HCT116 (cell line): Measurements from ENCODE around the gene CROT. TPM values are rescaled to one million over a fixed set of nuclear protein-coding genes. Genes with fewer than 3 reads are reported as not detected.
A peak's percentile ranks its signal among the peaks of the same experiment; 100 is the strongest.

Experiments
- ATAC-seq: fragments of 200-7000 bp; cut with Tn5 transposase; 2 replicates; pipeline ENCODE4 v1.9.1; 2020; ENCODE audit warnings: mild to moderate bottlenecking, moderate library complexity
- BruUV-seq: library from RNA; stranded (reverse); fragments of 400-500 nt; replicated peaks from 2 replicates; lab custom pipeline; 2021; lab: Mats Ljungman, UMichigan
- CTCF ChIA-PET: fragments of 300-600 bp; sonication (Branson Sonifier 250); formaldehyde crosslinking; loops from one replicate; lab custom pipeline; 2021; ENCODE audit warnings: antibody characterized with exemption; lab: Charles Lee
- POLR2A ChIA-PET: fragments of 300-600, 350-600 bp; sonication (Branson Sonifier 250); formaldehyde crosslinking; loops from one replicate; lab custom pipeline; 2021; ENCODE audit warnings: antibody characterized with exemption; lab: Charles Lee
- RAD21 ChIA-PET, 2 experiments: fragments of 300-600 bp; sonication (Branson Sonifier 250); formaldehyde crosslinking; loops; one replicate each; lab custom pipeline; 2023; ENCODE audit warnings: low total read pairs in 2 of 2; ENCODE audit not compliant: uncharacterized antibody in 2 of 2, unreplicated experiment in 2 of 2, low non-redundant PET in 1 of 2; lab: Charles Lee
- DNase-seq: peaks from one replicate; pipeline ENCODE4 v3.0.0-alpha.2; 2010; ENCODE audit warnings: low read depth, low spot score
- H2AFZ ChIP-seq: fragments of 200-600 bp; shearing (Covaris generic), sonication (generic); 2 replicates; pipeline ENCODE4 v1.6.1; 2017; ENCODE audit warnings: low read depth, mixed run types, mixed read lengths, antibody characterized with exemption, low read length; ENCODE audit not compliant: poor library complexity, severe bottlenecking
- H3K27ac ChIP-seq: 2 replicates; pipeline ENCODE4 v1.5.1; 2012; ENCODE audit warnings: low read depth, low read length
- H3K27me3 ChIP-seq: fragments of 200-600 bp; sonication (generic); 2 replicates; pipeline ENCODE4 v1.6.1; 2016; ENCODE audit warnings: mixed run types, low read length, mixed read lengths; ENCODE audit not compliant: insufficient read depth
- H3K36me3 ChIP-seq, 2 experiments: fragments of 200-500 bp in 1 of 2; fragments of 200-600 bp in 1 of 2; sonication (Bioruptor generic) in 1 of 2; sonication (generic) in 1 of 2; 2 replicates each; pipeline versions ENCODE4 v1.5.1 to v1.6.1; 2014 to 2016; ENCODE audit warnings: low read length in 2 of 2, inconsistent platforms in 1 of 2, mixed read lengths in 1 of 2, mixed run types in 1 of 2; ENCODE audit not compliant: insufficient read depth in 2 of 2, control insufficient read depth in 1 of 2
- H3K4me1 ChIP-seq, 2 experiments: fragments of 200-600 bp in 1 of 2; sonication (generic) in 1 of 2; 2 replicates each; pipeline versions ENCODE4 v1.5.1 to v1.6.1; 2012 to 2017; ENCODE audit warnings: low read length in 2 of 2, inconsistent platforms in 1 of 2, mild to moderate bottlenecking in 1 of 2, mixed read lengths in 1 of 2, mixed run types in 1 of 2, moderate library complexity in 1 of 2; ENCODE audit not compliant: insufficient read depth in 2 of 2, control insufficient read depth in 1 of 2
- H3K4me2 ChIP-seq: fragments of 200-600 bp; sonication (generic); 2 replicates; pipeline ENCODE4 v1.6.1; 2017; ENCODE audit warnings: mixed run types, low read length, mixed read lengths
- H3K4me3 ChIP-seq, 2 experiments: fragments of 200-600 bp in 1 of 2; sonication (generic) in 1 of 2; replicated peaks in 1 of 2; 2 replicates each; pipeline ENCODE4 v1.5.1; 2011 to 2016; ENCODE audit warnings: low read length in 2 of 2, control low read depth in 1 of 2, low read depth in 1 of 2, mild to moderate bottlenecking in 1 of 2, mixed read lengths in 1 of 2, mixed run types in 1 of 2
- H3K79me2 ChIP-seq: fragments of 200-600 bp; sonication (generic); 2 replicates; pipeline ENCODE4 v1.6.1; 2017; ENCODE audit warnings: mild to moderate bottlenecking, mixed run types, low read length, moderate library complexity, mixed read lengths; ENCODE audit not compliant: insufficient read depth
- H3K9ac ChIP-seq: fragments of 200-600 bp; sonication (generic); 2 replicates; pipeline ENCODE4 v1.6.1; 2016; ENCODE audit warnings: low read length, mixed read lengths
- H3K9me2 ChIP-seq: fragments of 200-600 bp; sonication (generic), shearing (Covaris generic); 2 replicates; pipeline ENCODE4 v1.6.1; 2017; ENCODE audit warnings: mixed run types, mild to moderate bottlenecking, moderate library complexity; ENCODE audit not compliant: insufficient read depth
- H3K9me3 ChIP-seq, 2 experiments: fragments of 200-500 bp in 1 of 2; fragments of 200-600 bp in 1 of 2; sonication (Bioruptor generic) in 1 of 2; sonication (generic) in 1 of 2; 2 replicates each; pipeline ENCODE4 v1.6.1; 2014 to 2017; ENCODE audit warnings: low read length in 2 of 2, mixed read lengths in 2 of 2, inconsistent platforms in 1 of 2, low read depth in 1 of 2, mild to moderate bottlenecking in 1 of 2, mixed run types in 1 of 2, moderate library complexity in 1 of 2; ENCODE audit not compliant: control insufficient read depth in 1 of 2, insufficient read depth in 1 of 2
- H4K20me1 ChIP-seq: fragments of 200-600 bp; sonication (generic), shearing (Covaris generic); 2 replicates; pipeline ENCODE4 v1.6.1; 2017; ENCODE audit warnings: mixed run types, mild to moderate bottlenecking, moderate library complexity; ENCODE audit not compliant: insufficient read depth
- CBX3 ChIP-seq: IDR thresholded peaks from 2 replicates; pipeline ENCODE4 v1.6.1; 2012; ENCODE audit warnings: low read depth
- CEBPB ChIP-seq: IDR thresholded peaks from 2 replicates; pipeline ENCODE4 v1.6.1; 2012; ENCODE audit warnings: low read depth
- ELF1 ChIP-seq: IDR thresholded peaks from 2 replicates; pipeline ENCODE4 v1.6.1; 2012; ENCODE audit warnings: low read depth, borderline replicate concordance
- EZH2 ChIP-seq: fragments of 200-600 bp; sonication (generic); IDR thresholded peaks from 2 replicates; pipeline ENCODE4 v1.6.1; 2017; ENCODE audit warnings: antibody characterized with exemption, mixed run types
- EZH2phosphoT487 ChIP-seq: fragments of 200-600 bp; IDR thresholded peaks from 2 replicates; pipeline ENCODE4 v1.6.1; 2018; ENCODE audit warnings: antibody characterized with exemption, borderline replicate concordance
- FOSL1 ChIP-seq: IDR thresholded peaks from 2 replicates; pipeline ENCODE4 v1.6.1; 2012; ENCODE audit warnings: low read depth
- JUND ChIP-seq: IDR thresholded peaks from 2 replicates; pipeline ENCODE4 v1.6.1; 2012
- MAX ChIP-seq: IDR thresholded peaks from 2 replicates; pipeline ENCODE4 v1.6.1; 2012
- POLR2A ChIP-seq: IDR thresholded peaks from 2 replicates; pipeline ENCODE4 v1.7.0; 2011; ENCODE audit warnings: borderline replicate concordance; ENCODE audit not compliant: insufficient read depth, insufficient read length; ENCODE audit errors: extremely low read depth
- REST ChIP-seq: IDR thresholded peaks from 2 replicates; pipeline ENCODE4 v1.6.1; 2012; ENCODE audit warnings: low read depth
- SP1 ChIP-seq: IDR thresholded peaks from 2 replicates; pipeline ENCODE4 v1.6.1; 2012; ENCODE audit warnings: low read depth
- SRF ChIP-seq: IDR thresholded peaks from 2 replicates; pipeline ENCODE4 v1.6.1; 2012; ENCODE audit warnings: low read depth
- TCF7L2 ChIP-seq: IDR thresholded peaks from 2 replicates; pipeline ENCODE4 v1.7.0; 2011; ENCODE audit warnings: borderline replicate concordance, inconsistent platforms; ENCODE audit not compliant: insufficient read depth, insufficient read length; ENCODE audit errors: extremely low read depth
- ZFX ChIP-seq: fragments of 450-650 bp; IDR thresholded peaks from 2 replicates; pipeline ENCODE4 v1.6.1; 2017
- intact Hi-C: fragments of 100-400 bp; cut with micrococcal nuclease; formaldehyde crosslinking; loops from 2 replicates; pipeline ENCODE4 v1.10.0; 2022
- total RNA-seq: library from RNA; stranded (reverse); gene quantifications from one replicate; pipeline ENCODE4 v1.2.1, GENCODE V29; 2021; ENCODE audit not compliant: unreplicated experiment
- TF ChIP-seq, protein P1 (sequence below), 3 experiments: fragments of 200-600 bp in 1 of 3; sonication (generic) in 1 of 3; IDR thresholded peaks in 2 of 3; conservative IDR thresholded peaks in 1 of 3; 2 replicates each; pipeline ENCODE4 v1.5.1; 2012 to 2017; ENCODE audit warnings: low read depth in 2 of 3, low read length in 2 of 3, antibody characterized with exemption in 1 of 3, borderline replicate concordance in 1 of 3, control low read depth in 1 of 3, mild to moderate bottlenecking in 1 of 3, mixed read lengths in 1 of 3, mixed run types in 1 of 3, moderate library complexity in 1 of 3; ENCODE audit not compliant: insufficient read depth in 1 of 3
- TF ChIP-seq, protein P2 (sequence below): IDR thresholded peaks from 2 replicates; pipeline ENCODE4 v1.6.1; 2011; ENCODE audit warnings: mild to moderate bottlenecking, low read length, moderate library complexity; ENCODE audit not compliant: insufficient replicate concordance; ENCODE audit errors: extremely low read depth

The CROT gene
- total RNA-seq, 1 experiment from 2014 or later = 0.07 TPM

DNA sequence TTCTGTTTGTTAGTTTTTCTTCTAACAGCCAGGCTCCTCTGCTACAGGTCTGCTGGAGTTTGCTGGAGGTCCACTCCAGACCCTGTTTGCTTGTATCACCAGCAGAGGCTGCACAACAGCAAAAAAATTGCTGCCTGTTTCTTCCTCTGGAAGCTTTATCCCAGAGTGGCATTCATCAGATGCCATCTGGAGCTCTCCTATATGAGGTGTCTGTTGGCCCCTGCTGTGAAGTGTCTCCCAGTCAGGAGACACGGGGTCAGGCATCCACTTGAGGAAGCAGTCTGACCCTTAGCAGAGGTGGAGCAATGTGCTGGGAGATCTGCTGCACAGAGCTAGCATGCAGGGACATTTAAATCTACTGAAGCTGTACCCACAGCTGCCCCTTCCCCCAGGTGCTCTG is 26.7 kb upstream of the CROT start:
- H3K9me3 ChIP-seq = no peaks in the 10 kb centered on the region
- H3K9ac ChIP-seq = no peak overlapping the region
- H3K36me3 ChIP-seq = no peaks in the 10 kb centered on the region
- no peaks in the 10 kb centered on the region for H4K20me1 ChIP-seq
- no peaks in the 10 kb centered on the region for H3K79me2 ChIP-seq
- no peak for DNase-seq
- intact Hi-C loops = loop anchor here (10.0 kb wide), 1 partner anchor 796 kb away; no protein-coding TSS in a partner anchor
- TF ChIP-seq MAX (no peak), SRF (no peak), CEBPB (no peak), TCF7L2 (no peak), FOSL1 (no peak), ZFX (no peak), POLR2A (no peak), EZH2 (no peak), SP1 (no peak), EZH2phosphoT487 (no peak), CBX3 (no peak), JUND (no peak), ELF1 (no peak), REST (no peak)
- TF ChIP-seq, protein P1, sequence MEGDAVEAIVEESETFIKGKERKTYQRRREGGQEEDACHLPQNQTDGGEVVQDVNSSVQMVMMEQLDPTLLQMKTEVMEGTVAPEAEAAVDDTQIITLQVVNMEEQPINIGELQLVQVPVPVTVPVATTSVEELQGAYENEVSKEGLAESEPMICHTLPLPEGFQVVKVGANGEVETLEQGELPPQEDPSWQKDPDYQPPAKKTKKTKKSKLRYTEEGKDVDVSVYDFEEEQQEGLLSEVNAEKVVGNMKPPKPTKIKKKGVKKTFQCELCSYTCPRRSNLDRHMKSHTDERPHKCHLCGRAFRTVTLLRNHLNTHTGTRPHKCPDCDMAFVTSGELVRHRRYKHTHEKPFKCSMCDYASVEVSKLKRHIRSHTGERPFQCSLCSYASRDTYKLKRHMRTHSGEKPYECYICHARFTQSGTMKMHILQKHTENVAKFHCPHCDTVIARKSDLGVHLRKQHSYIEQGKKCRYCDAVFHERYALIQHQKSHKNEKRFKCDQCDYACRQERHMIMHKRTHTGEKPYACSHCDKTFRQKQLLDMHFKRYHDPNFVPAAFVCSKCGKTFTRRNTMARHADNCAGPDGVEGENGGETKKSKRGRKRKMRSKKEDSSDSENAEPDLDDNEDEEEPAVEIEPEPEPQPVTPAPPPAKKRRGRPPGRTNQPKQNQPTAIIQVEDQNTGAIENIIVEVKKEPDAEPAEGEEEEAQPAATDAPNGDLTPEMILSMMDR (IDR thresholded peaks at IDR 0.05 in 2 of 3, conservative IDR thresholded peaks at IDR 0.05 in 1 of 3; ENCODE audit: borderline replicate concordance in 1 of 3, insufficient read depth in 1 of 3, low read depth in 2 of 3, low read length in 2 of 3) = no peak
- TF ChIP-seq, protein P2, sequence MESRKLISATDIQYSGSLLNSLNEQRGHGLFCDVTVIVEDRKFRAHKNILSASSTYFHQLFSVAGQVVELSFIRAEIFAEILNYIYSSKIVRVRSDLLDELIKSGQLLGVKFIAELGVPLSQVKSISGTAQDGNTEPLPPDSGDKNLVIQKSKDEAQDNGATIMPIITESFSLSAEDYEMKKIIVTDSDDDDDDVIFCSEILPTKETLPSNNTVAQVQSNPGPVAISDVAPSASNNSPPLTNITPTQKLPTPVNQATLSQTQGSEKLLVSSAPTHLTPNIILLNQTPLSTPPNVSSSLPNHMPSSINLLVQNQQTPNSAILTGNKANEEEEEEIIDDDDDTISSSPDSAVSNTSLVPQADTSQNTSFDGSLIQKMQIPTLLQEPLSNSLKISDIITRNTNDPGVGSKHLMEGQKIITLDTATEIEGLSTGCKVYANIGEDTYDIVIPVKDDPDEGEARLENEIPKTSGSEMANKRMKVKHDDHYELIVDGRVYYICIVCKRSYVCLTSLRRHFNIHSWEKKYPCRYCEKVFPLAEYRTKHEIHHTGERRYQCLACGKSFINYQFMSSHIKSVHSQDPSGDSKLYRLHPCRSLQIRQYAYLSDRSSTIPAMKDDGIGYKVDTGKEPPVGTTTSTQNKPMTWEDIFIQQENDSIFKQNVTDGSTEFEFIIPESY = no peak
- no peaks in the 10 kb centered on the region for H3K9me2 ChIP-seq
- peak overlapping the region; percentile 35 for H2AFZ ChIP-seq
- H3K27ac ChIP-seq = no peak overlapping the region
- CTCF ChIA-PET = interaction anchor here (0.9 to 4.6 kb wide), 2 partner anchors 10 to 97 kb away, joined by 3 to 28 read pairs; no protein-coding TSS in a partner anchor
- no peaks in the 10 kb centered on the region for H3K27me3 ChIP-seq
- H3K4me3 ChIP-seq = no peak overlapping the region
- ATAC-seq = peak; percentile 49
- POLR2A ChIA-PET = no interaction called here
- peak overlapping the region; percentile 41 for H3K4me2 ChIP-seq
- H3K4me1 ChIP-seq = peaks cover 2 to 7% of the 10 kb centered on the region in 2 experiments; a peak in 1 of 4 replicates
- BruUV-seq = no TSS peak
- RAD21 ChIA-PET = interaction anchor here in 1 of 2 experiments (0.6 kb wide), 1 partner anchor 97 kb away, joined by 3 read pairs; no protein-coding TSS in a partner anchor
